BLaER1 treated with 17β-estradiol and CSF1 and Interleukin-3, amounts not matched to agents 10 nM and 100 nM (cell line): Measurements from ENCODE around the gene LDLRAD2.

ENCODE experiments used
- H3K27ac ChIP-seq, 11 experiments: shearing (Covaris generic); formaldehyde crosslinking; 2 replicates each; pipeline ENCODE4 v1.8.1; 2022
- H3K27me3 ChIP-seq, 11 experiments: shearing (Covaris generic); formaldehyde crosslinking; 2 replicates each; pipeline ENCODE4 v1.8.1; 2022
- H3K36me3 ChIP-seq, 11 experiments: shearing (Covaris generic); formaldehyde crosslinking; 2 replicates each; pipeline ENCODE4 v1.8.1; 2022
- H3K4me1 ChIP-seq, 10 experiments: shearing (Covaris generic); formaldehyde crosslinking; 2 replicates each; pipeline ENCODE4 v1.8.1; 2022
- H3K4me2 ChIP-seq, 11 experiments: shearing (Covaris generic); formaldehyde crosslinking; 2 replicates each; pipeline ENCODE4 v1.8.1; 2022
- H3K4me3 ChIP-seq, 10 experiments: shearing (Covaris generic); formaldehyde crosslinking; 2 replicates each; pipeline ENCODE4 v1.8.1; 2022
- H3K9ac ChIP-seq, 11 experiments: shearing (Covaris generic); formaldehyde crosslinking; 2 replicates each; pipeline ENCODE4 v1.8.1; 2022
- H3K9me3 ChIP-seq, 11 experiments: shearing (Covaris generic); formaldehyde crosslinking; replicated peaks in 1 of 11; 2 replicates each; pipeline ENCODE4 v1.8.1; 2022
- H4K20me1 ChIP-seq, 11 experiments: shearing (Covaris generic); formaldehyde crosslinking; 2 replicates each; pipeline ENCODE4 v1.8.1; 2022
- Cebpa-rat ChIP-seq, 11 experiments: shearing (Covaris generic); IDR thresholded peaks; 2 replicates each; pipeline ENCODE4 v1.8.1; 2022

Gene LDLRAD2

DNA sequence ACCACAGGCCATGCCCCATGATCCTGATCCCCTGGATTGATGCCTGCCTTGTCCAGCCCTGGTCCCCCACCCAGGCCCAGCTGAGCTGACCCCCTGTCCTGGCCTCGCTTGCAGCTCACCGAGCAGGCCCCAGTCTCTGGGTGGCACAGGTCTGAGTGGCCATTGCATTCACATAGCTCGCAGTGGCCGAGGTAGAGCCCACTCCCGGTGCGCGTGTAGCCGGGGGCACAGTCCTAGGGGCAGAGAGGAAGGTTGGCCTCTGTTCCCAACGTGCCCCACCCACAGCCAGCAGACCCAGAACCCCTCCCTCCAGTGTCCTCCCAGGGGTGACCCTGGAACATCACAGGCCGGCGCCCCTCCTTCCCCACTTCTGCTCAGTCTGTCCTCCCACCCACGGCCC, 51.9 kb downstream of the LDLRAD2 start:
- Histone ChIP-seq H3K27ac (no peak overlapping the region; a peak in 1 of 22 replicates), H3K4me1 (peaks cover 13 to 32% (median 29%) of the 10 kb centered on the region in 10 experiments), H3K4me3 (no peak overlapping the region), H3K36me3 (peaks cover 19 to 71% (median 47%) of the 10 kb centered on the region in 11 experiments), H4K20me1 (no peaks in the 10 kb centered on the region), H3K9ac (no peak overlapping the region), H3K27me3 (no peaks in the 10 kb centered on the region), H3K9me3 (peaks cover 5 to 17% (median 11%) of the 10 kb centered on the region in 11 experiments; a peak in 20 of 22 replicates), H3K4me2 (no peak overlapping the region)
- no peak for TF ChIP-seq Cebpa-rat (IDR thresholded peaks at IDR 0.05)

DNA sequence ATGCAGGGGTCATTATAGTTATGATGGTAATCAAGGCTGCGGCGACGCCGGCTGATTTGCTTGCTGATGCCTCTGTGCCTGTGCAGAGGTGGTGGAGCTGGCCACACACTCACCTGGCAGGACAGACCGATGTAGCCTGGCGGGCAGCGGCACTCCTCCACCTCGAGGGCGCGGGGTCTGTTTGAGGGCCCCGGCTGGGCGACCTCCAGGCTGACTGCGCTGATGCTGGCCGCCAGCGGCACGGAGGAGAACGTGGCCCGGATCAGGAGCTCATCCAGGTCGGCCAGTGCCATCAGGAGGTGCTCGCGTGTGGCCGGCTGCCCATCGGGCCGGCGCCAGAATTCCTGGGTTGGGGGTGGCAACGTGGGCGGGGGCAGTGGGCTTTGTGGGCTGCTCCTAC, 52.7 kb downstream of the LDLRAD2 start:
- H3K4me3 ChIP-seq: no peak overlapping the region
- no peak overlapping the region for H3K9ac ChIP-seq
- peaks cover 19 to 70% (median 41%) of the 10 kb centered on the region in 11 experiments for H3K36me3 ChIP-seq
- no peak overlapping the region for H3K4me2 ChIP-seq
- TF ChIP-seq Cebpa-rat (IDR thresholded peaks at IDR 0.05): no peak
- peaks cover 13 to 39% (median 34%) of the 10 kb centered on the region in 10 experiments for H3K4me1 ChIP-seq
- peaks cover 0 to 2% (median 0%) of the 10 kb centered on the region in 11 experiments; a peak in 1 of 22 replicates for H4K20me1 ChIP-seq
- H3K9me3 ChIP-seq: peaks cover 5 to 17% (median 11%) of the 10 kb centered on the region in 11 experiments; a peak in 20 of 22 replicates
- no peaks in the 10 kb centered on the region for H3K27me3 ChIP-seq
- H3K27ac ChIP-seq: no peak overlapping the region

DNA sequence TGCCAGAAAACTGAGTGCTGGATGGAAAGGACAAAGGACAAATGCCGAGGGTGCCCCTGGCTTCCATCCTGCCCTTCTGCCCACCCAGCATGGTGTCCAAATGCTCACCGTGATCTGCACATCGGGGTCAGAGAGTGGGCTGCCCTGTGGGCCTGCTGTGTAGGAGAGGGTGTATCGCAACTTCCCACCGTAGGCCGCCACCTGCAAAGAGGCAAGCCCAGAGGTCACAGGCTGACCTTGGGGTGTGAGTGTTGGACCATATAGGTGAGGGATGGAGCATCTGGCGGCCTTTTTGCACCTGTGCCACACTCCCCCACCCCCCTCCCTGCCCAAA, 53.5 kb downstream of the LDLRAD2 start:
- Histone ChIP-seq H3K36me3 (peaks cover 16 to 70% (median 33%) of the 10 kb centered on the region in 11 experiments), H4K20me1 (peaks cover 0 to 6% (median 0%) of the 10 kb centered on the region in 11 experiments; a peak in 1 of 22 replicates), H3K9me3 (peaks cover 5 to 17% (median 11%) of the 10 kb centered on the region in 11 experiments; a peak in 20 of 22 replicates), H3K4me3 (no peak overlapping the region), H3K27ac (peak overlapping the region in 5 of 11 experiments; percentile 21 to 50 (median 38); a peak in 6 of 22 replicates), H3K4me1 (peaks cover 13 to 47% (median 42%) of the 10 kb centered on the region in 10 experiments), H3K9ac (no peak overlapping the region), H3K4me2 (peak overlapping the region; percentile 46 to 75 (median 53); a peak in 21 of 22 replicates), H3K27me3 (no peaks in the 10 kb centered on the region)
- no peak for TF ChIP-seq Cebpa-rat (IDR thresholded peaks at IDR 0.05)

GRCh38 chr1:21865943-21866706, 54.1 kb downstream of the LDLRAD2 start:
- peaks cover 5 to 12% (median 9%) of the 10 kb centered on the region in 11 experiments; a peak in 20 of 22 replicates for H3K9me3 ChIP-seq
- H3K27me3 ChIP-seq: no peaks in the 10 kb centered on the region
- H3K4me2 ChIP-seq: peak overlapping the region; percentile 46 to 75 (median 53)
- H3K27ac ChIP-seq: peak overlapping the region in 8 of 11 experiments; percentile 16 to 50 (median 40); a peak in 13 of 22 replicates
- H4K20me1 ChIP-seq: peaks cover 0 to 6% (median 0%) of the 10 kb centered on the region in 11 experiments; a peak in 1 of 22 replicates
- peaks cover 11 to 69% (median 30%) of the 10 kb centered on the region in 11 experiments for H3K36me3 ChIP-seq
- TF ChIP-seq Cebpa-rat (IDR thresholded peaks at IDR 0.05): no peak
- H3K9ac ChIP-seq: no peak overlapping the region; a peak in 1 of 22 replicates
- peaks cover 13 to 47% (median 43%) of the 10 kb centered on the region in 10 experiments for H3K4me1 ChIP-seq
- no peak overlapping the region for H3K4me3 ChIP-seq

DNA sequence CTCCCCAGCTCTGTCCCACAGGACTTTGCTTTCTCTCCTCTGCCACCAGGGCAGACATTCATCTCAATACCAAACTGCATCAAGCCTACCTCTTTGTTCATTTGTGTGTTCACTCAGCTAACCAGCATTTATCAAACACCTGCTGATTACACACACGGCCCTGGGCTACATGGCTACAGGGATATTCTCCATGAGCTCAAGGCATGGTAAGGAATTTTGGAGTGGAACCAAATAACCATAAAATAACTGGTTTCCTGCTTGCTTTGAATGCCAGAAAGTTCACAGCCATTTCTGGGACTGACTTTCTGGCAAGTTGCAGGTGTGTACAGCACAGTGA, 54.6 kb downstream of the LDLRAD2 start:
- Histone ChIP-seq H3K4me2 (peak overlapping the region; percentile 46 to 75 (median 53)), H3K9ac (no peak overlapping the region; a peak in 1 of 22 replicates), H3K36me3 (peaks cover 5 to 69% (median 29%) of the 10 kb centered on the region in 11 experiments), H3K27me3 (no peaks in the 10 kb centered on the region), H3K4me1 (peaks cover 13 to 51% (median 43%) of the 10 kb centered on the region in 10 experiments), H3K4me3 (no peak overlapping the region), H4K20me1 (peaks cover 0 to 6% (median 0%) of the 10 kb centered on the region in 11 experiments; a peak in 1 of 22 replicates), H3K27ac (peak overlapping the region in 7 of 11 experiments; percentile 16 to 50 (median 43); a peak in 11 of 22 replicates), H3K9me3 (peaks cover 3 to 7% (median 4%) of the 10 kb centered on the region in 11 experiments; a peak in 20 of 22 replicates)
- no peak for TF ChIP-seq Cebpa-rat (IDR thresholded peaks at IDR 0.05)

DNA sequence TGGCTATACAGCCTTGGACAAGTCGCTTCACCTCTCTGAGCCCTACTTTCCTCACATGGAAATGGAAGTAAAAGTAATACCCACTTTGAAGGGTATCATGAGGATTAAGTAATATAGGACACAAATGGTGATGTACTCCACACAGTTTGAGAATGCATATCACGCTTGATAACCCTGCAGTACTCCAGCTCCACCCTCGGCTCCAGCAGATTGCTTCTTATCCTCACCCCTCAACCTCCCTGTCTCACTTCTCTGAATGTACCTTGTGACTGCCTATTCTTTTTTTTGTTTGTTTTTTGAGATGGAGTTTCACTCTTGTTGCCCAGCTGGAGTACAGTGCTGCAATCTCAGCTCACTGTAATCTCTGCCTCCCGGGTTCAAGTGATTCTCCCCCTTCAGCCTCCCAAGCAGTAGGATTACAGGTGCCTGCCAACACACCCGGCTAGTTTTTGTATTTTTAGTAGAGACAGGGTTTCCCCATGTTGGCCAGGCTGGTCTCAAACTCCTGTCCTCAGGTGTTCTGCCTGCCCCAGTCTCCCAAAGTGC, 55.5 kb downstream of the LDLRAD2 start:
- Histone ChIP-seq H3K4me1 (peaks cover 13 to 60% (median 50%) of the 10 kb centered on the region in 10 experiments), H3K9ac (no peak overlapping the region), H3K27me3 (no peaks in the 10 kb centered on the region), H4K20me1 (peaks cover 0 to 11% (median 0%) of the 10 kb centered on the region in 11 experiments; a peak in 1 of 22 replicates), H3K4me3 (no peak overlapping the region), H3K4me2 (peak overlapping the region in 8 of 11 experiments; percentile 14 to 74 (median 50); a peak in 10 of 22 replicates), H3K36me3 (peaks cover 0 to 69% (median 21%) of the 10 kb centered on the region in 11 experiments; a peak in 12 of 22 replicates), H3K9me3 (no peaks in the 10 kb centered on the region), H3K27ac (0 out of 22 replicates have a peak overlapping the region, but pooled peaks of 1 of the 11 experiments have one; percentile 50)
- TF ChIP-seq Cebpa-rat (IDR thresholded peaks at IDR 0.05): no peak

- Histone ChIP-seq H3K9ac (no peak overlapping the region), H3K4me1 (peaks cover 13 to 65% (median 55%) of the 10 kb centered on the region in 10 experiments), H3K4me3 (no peak overlapping the region), H3K27ac (no peak overlapping the region), H3K36me3 (peaks cover 0 to 72% (median 28%) of the 10 kb centered on the region in 11 experiments; a peak in 12 of 22 replicates), H3K27me3 (no peaks in the 10 kb centered on the region), H4K20me1 (peaks cover 0 to 18% (median 0%) of the 10 kb centered on the region in 11 experiments; a peak in 1 of 22 replicates), H3K4me2 (no peak overlapping the region), H3K9me3 (no peaks in the 10 kb centered on the region)
- TF ChIP-seq Cebpa-rat (IDR thresholded peaks at IDR 0.05): no peak
Observed at GRCh38 chr1:21868482-21868881, 56.4 kb downstream of the LDLRAD2 start.

GRCh38 chr1:21868941-21869454, 56.9 kb downstream of the LDLRAD2 start:
- Histone ChIP-seq H3K9me3 (no peaks in the 10 kb centered on the region), H3K27me3 (no peaks in the 10 kb centered on the region), H3K27ac (no peak overlapping the region), H3K36me3 (peaks cover 0 to 72% (median 33%) of the 10 kb centered on the region in 11 experiments; a peak in 13 of 22 replicates), H3K9ac (peak overlapping the region in 1 of 11 experiments; percentile 27; a peak in 1 of 22 replicates), H4K20me1 (peaks cover 0 to 18% (median 0%) of the 10 kb centered on the region in 11 experiments; a peak in 1 of 22 replicates), H3K4me1 (peaks cover 13 to 65% (median 55%) of the 10 kb centered on the region in 10 experiments), H3K4me2 (peak overlapping the region in 2 of 11 experiments; percentile 42 to 44; a peak in 2 of 22 replicates), H3K4me3 (no peak overlapping the region)
- no peak for TF ChIP-seq Cebpa-rat (IDR thresholded peaks at IDR 0.05)
